ENCODE measurements around the gene QSOX2.
A peak's percentile ranks its signal among the peaks of the same experiment; 100 is the strongest.

QSOX2 gene

GRCh38 chr9:136174779-136175615 is 70.6 kb downstream of the QSOX2 start:
- CTCF ChIA-PET, result interaction anchor here (0.7 to 1.4 kb wide), 7 partner anchors 10 to 108 kb away, joined by 3 to 5 read pairs (median 4); no protein-coding TSS in a partner anchor
- Histone ChIP-seq H3K9me3 (ENCODE audit: control insufficient read depth, insufficient read depth, low read depth, low read length) (no peaks in the 10 kb centered on the region), H3K36me3 (ENCODE audit: control insufficient read depth in 2 of 2, insufficient read depth in 1 of 2, low read length in 2 of 2) (no peaks in the 10 kb centered on the region), H3K4me1 (ENCODE audit: control insufficient read depth, insufficient read depth, low read length) (peaks cover 4% of the 10 kb centered on the region; the same call in 1 of the 2 replicates), H3K27ac (ENCODE audit: extremely low read depth, low read depth, low read length) (no peak overlapping the region), H3K4me3 (ENCODE audit: low read depth, low read length) (no peak overlapping the region)
- POLR2A ChIA-PET, result no interaction called here
- TF ChIP-seq, protein P1, sequence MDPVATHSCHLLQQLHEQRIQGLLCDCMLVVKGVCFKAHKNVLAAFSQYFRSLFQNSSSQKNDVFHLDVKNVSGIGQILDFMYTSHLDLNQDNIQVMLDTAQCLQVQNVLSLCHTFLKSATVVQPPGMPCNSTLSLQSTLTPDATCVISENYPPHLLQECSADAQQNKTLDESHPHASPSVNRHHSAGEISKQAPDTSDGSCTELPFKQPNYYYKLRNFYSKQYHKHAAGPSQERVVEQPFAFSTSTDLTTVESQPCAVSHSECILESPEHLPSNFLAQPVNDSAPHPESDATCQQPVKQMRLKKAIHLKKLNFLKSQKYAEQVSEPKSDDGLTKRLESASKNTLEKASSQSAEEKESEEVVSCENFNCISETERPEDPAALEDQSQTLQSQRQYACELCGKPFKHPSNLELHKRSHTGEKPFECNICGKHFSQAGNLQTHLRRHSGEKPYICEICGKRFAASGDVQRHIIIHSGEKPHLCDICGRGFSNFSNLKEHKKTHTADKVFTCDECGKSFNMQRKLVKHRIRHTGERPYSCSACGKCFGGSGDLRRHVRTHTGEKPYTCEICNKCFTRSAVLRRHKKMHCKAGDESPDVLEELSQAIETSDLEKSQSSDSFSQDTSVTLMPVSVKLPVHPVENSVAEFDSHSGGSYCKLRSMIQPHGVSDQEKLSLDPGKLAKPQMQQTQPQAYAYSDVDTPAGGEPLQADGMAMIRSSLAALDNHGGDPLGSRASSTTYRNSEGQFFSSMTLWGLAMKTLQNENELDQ (tag by site-specific recombination; IDR thresholded peaks at IDR 0.05; ENCODE audit: low read depth), result no peak
- TF ChIP-seq, protein P2, sequence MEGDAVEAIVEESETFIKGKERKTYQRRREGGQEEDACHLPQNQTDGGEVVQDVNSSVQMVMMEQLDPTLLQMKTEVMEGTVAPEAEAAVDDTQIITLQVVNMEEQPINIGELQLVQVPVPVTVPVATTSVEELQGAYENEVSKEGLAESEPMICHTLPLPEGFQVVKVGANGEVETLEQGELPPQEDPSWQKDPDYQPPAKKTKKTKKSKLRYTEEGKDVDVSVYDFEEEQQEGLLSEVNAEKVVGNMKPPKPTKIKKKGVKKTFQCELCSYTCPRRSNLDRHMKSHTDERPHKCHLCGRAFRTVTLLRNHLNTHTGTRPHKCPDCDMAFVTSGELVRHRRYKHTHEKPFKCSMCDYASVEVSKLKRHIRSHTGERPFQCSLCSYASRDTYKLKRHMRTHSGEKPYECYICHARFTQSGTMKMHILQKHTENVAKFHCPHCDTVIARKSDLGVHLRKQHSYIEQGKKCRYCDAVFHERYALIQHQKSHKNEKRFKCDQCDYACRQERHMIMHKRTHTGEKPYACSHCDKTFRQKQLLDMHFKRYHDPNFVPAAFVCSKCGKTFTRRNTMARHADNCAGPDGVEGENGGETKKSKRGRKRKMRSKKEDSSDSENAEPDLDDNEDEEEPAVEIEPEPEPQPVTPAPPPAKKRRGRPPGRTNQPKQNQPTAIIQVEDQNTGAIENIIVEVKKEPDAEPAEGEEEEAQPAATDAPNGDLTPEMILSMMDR (tag by site-specific recombination; IDR thresholded peaks at IDR 0.05), result 0 out of 2 replicates have a peak, but pooled peaks have one; percentile 18
- no peak for TF ChIP-seq ZNF518A (tag by site-specific recombination; conservative IDR thresholded peaks at IDR 0.05; ENCODE audit: low read depth)
- TF ChIP-seq ZNF629 (tag by site-specific recombination; IDR thresholded peaks at IDR 0.05), result no peak
- TF ChIP-seq ZNF157 (tag by site-specific recombination; IDR thresholded peaks at IDR 0.05), result no peak
- no peak for TF ChIP-seq ZNF114 (tag by site-specific recombination; IDR thresholded peaks at IDR 0.05)
- no peak for TF ChIP-seq MEIS1 (CRISPR knock-in tag; IDR thresholded peaks at IDR 0.05; ENCODE audit: borderline replicate concordance)
- no peak for TF ChIP-seq ZNF837 (tag by site-specific recombination; IDR thresholded peaks at IDR 0.05)
- TF ChIP-seq HOXA7 (CRISPR knock-in tag; IDR thresholded peaks at IDR 0.05; ENCODE audit: borderline replicate concordance), result no peak
- no peak for TF ChIP-seq ZNF555 (tag by site-specific recombination; conservative IDR thresholded peaks at IDR 0.05)
- peak; percentile 45; the same call in 1 of the 2 replicates for TF ChIP-seq ZNF600 (tag by site-specific recombination; IDR thresholded peaks at IDR 0.05)
- no peak; the same call in 1 of the 2 replicates for TF ChIP-seq GLIS2 (tag by site-specific recombination; IDR thresholded peaks at IDR 0.05)
- TF ChIP-seq ZNF394 (tag by site-specific recombination; IDR thresholded peaks at IDR 0.05; ENCODE audit: borderline replicate concordance), result peak; percentile 95
- TF ChIP-seq ZSCAN30 (tag by site-specific recombination; IDR thresholded peaks at IDR 0.05), result no peak
- no peak for TF ChIP-seq ZNF140 (tag by site-specific recombination; IDR thresholded peaks at IDR 0.05)
- TF ChIP-seq ZNF747 (tag by site-specific recombination; IDR thresholded peaks at IDR 0.05), result no peak
- no peak for TF ChIP-seq ZNF341 (tag by site-specific recombination; IDR thresholded peaks at IDR 0.05; ENCODE audit: low read depth)
- TF ChIP-seq ZNF621 (tag by site-specific recombination; IDR thresholded peaks at IDR 0.05), result no peak
- no peak for TF ChIP-seq ZNF544 (tag by site-specific recombination; IDR thresholded peaks at IDR 0.05)
- TF ChIP-seq, protein P3, sequence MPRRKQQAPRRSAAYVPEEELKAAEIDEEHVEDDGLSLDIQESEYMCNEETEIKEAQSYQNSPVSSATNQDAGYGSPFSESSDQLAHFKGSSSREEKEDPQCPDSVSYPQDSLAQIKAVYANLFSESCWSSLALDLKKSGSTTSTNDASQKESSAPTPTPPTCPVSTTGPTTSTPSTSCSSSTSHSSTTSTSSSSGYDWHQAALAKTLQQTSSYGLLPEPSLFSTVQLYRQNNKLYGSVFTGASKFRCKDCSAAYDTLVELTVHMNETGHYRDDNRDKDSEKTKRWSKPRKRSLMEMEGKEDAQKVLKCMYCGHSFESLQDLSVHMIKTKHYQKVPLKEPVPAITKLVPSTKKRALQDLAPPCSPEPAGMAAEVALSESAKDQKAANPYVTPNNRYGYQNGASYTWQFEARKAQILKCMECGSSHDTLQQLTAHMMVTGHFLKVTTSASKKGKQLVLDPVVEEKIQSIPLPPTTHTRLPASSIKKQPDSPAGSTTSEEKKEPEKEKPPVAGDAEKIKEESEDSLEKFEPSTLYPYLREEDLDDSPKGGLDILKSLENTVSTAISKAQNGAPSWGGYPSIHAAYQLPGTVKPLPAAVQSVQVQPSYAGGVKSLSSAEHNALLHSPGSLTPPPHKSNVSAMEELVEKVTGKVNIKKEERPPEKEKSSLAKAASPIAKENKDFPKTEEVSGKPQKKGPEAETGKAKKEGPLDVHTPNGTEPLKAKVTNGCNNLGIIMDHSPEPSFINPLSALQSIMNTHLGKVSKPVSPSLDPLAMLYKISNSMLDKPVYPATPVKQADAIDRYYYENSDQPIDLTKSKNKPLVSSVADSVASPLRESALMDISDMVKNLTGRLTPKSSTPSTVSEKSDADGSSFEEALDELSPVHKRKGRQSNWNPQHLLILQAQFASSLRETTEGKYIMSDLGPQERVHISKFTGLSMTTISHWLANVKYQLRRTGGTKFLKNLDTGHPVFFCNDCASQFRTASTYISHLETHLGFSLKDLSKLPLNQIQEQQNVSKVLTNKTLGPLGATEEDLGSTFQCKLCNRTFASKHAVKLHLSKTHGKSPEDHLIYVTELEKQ (tag by site-specific recombination; IDR thresholded peaks at IDR 0.05; ENCODE audit: borderline replicate concordance), result no peak
- TF ChIP-seq ZNF146 (tag by site-specific recombination; IDR thresholded peaks at IDR 0.05), result no peak
- TF ChIP-seq ZIC2 (tag by site-specific recombination; IDR thresholded peaks at IDR 0.05), result peak; percentile 70
- TF ChIP-seq ZXDB (tag by site-specific recombination; IDR thresholded peaks at IDR 0.05), result no peak
- TF ChIP-seq ZNF169 (tag by site-specific recombination; IDR thresholded peaks at IDR 0.05), result no peak
- no peak for TF ChIP-seq ZNF792 (tag by site-specific recombination; IDR thresholded peaks at IDR 0.05)
- no peak for TF ChIP-seq ZNF2 (tag by site-specific recombination; IDR thresholded peaks at IDR 0.05)

Measured in HEK293 (cell line).